ENCODE measurements around the gene DNAJC1.

DNAJC1 gene

DNA sequence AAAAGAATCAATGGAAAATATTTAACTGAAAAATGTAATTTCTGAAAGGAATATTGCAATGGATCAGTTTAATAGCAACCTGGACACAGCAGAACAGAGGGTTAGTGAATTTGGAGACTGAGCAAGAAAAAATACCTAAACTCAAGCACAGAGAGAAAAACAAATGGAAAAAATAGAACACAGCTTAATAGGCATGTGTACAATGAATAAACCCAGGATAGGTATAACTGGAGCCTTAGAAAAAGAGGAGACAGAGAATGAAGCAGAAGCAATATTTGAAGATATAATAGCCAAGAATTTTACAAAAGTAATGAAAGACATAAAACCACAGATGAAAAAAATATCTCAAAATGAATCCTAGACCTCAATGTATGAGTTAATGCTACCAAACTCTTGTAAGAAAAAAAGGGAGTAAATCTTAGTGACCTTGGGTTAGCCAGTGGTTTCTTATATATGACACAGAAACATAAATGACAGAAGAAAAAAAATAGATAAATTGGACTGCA lies 2.9 kb upstream of the DNAJC1 start:
- in situ Hi-C loops (cut with MboI; ENCODE audit: low sequenced_read_pairs), result no loop called here

DNA sequence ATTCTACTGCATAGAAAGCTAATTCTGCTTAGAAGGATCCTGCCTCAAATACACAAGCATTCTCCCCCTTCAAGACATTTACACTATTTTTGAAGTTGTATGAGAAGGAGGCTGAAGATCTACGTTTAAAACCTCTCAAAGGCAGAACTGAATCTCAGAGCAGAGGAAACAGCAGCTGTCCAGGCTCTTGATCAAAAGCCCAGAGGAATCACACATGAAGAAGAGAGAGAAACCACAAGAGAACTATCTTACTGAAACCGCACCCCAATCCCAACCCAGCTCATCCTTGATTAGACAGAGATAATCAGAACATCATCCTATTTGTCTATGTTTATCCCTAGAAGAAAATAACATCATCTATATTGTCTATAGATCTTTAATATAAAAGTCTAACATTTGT lies 2.2 kb upstream of the DNAJC1 start:
- in situ Hi-C loops (cut with MboI; ENCODE audit: low sequenced_read_pairs), result no loop called here

DNA sequence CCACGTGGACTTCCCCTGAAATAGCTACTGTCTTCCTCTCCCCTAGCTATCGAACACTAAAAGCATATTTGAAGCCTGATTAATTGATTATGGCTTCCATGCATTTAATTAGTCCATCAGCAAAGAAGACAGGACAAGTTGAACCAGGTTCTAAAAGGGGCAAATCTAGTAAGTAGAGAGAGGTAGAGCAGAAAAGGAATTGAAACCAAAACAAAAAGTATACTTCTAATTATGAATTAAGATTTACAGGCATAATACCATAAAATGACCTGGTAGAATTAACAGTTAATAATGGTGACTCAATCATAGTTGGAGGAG lies 393 bp upstream of the DNAJC1 start:
- in situ Hi-C loops (cut with MboI; ENCODE audit: low sequenced_read_pairs), result no loop called here

DNA sequence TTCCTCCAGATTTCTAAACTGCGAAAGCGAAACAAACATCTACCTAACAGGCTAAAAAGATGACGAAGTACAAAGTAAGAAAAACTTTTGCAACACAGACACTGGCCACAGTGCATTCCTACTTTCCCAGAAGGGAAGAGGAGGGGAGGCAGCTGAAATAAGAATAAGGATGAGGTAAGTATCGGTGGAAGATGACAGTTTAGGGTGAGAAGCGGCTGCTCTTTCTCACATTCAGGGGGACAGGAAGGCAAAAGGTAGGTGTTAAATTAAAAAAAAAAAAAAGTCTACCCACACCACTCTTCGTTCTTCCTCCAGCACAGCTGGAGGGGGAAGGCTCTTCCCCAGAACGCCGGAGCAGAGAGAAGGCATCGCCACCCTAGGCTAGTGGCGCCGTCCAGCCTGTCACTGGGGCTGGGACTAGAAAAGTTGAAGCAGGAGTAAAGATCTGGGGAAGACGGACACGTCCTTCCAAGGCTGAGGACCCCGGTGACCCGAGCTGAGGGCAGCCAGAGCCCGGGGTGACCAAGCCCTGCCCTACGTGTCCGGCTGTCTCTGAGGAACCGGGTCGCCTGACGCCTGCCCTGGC lies 846 bp downstream of the DNAJC1 start:
- in situ Hi-C loops (cut with MboI; ENCODE audit: low sequenced_read_pairs), result no loop called here

DNA sequence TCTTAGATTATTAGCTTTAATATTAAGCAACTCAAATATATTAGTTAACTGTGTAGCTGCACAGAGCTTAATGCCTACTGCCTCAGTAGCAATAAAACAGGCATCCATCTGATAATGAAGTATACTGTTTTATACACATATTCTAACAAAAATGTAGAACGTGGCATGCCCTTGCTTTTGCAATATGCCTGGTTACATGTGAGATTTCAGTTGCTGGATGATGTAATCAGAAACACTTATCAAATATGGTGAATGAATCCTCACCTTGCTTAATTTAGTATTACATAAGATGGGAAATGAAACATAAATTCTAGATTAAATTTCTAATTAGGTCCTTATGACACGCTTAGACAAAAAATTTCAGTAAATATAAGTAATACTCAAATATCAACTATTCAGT lies 8.0 kb downstream of the DNAJC1 start:
- in situ Hi-C loops (cut with MboI; ENCODE audit: low sequenced_read_pairs), result loop anchor here (10.0 to 25.0 kb wide), 2 partner anchors 592 to 999 kb away; no protein-coding TSS in a partner anchor

DNA sequence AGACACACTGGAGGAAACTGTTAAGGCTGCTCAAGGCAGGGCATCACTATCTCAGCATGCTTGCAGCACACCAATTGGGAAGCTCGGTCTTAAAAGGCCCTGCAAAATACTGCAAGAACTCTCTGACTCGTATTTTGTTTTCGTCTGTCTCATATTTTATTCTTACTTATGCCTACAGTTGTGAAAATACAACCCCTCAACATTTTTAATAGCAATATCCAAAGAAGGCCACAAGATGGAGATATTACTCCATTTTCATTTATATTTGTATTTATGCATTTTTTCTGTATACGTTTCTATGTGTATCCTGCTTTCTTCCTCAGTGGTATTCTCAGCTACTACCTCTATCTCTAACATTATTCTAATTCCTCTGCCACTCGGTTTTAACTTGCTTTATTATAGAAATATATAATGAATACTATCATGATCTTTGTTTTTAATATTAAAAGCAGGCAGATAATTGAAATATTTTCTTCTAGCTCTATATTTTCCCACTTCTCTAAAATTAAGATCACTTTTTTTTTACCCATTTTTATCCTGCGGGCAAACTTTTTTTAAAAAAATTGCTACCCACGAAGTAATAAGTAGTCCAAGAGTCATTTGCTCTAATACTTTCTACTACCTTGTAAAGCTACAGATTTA lies 10.0 kb downstream of the DNAJC1 start:
- in situ Hi-C loops (cut with MboI; ENCODE audit: low sequenced_read_pairs), result loop anchor here (10.0 to 25.0 kb wide), 2 partner anchors 594 to 1001 kb away; no protein-coding TSS in a partner anchor

DNA sequence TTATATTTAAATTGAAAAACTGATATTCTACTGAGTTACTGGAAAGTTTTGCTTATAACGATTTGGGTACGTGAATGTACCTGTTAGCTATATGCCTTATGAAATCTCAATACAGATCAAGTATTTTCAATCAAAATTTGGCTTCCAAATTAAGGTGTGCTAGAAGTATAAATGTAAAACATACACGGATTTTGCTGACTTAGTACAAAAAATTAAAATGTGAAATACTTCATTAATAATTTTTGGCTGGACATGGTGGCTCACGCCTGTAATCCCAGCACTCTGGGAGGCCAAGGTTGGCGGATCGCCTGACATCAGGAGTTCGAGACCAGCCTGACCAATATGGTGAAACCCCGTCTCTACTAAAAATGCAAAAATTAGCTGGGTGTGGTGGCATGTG lies 11.7 kb downstream of the DNAJC1 start:
- in situ Hi-C loops (cut with MboI; ENCODE audit: low sequenced_read_pairs), result loop anchor here (10.0 to 25.0 kb wide), 2 partner anchors 596 to 1003 kb away; no protein-coding TSS in a partner anchor

DNA sequence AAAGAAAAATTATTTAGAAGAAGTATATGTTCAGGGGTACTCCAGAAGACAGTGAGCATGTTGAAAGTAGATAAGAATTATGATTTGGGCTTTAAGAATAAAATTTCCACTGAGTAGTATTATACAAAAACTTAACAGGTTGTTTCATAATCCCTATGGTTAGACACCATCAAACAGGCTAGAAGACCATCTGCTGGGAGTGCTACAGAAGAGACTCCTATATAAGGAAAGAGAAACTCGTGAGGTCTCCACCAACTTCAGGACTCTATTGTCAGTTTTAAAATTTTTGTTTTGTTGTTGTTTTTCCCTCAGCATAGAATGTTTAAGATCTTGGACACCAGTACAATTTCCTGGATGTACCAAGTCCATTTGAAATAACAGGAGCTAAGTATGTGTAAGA lies 13.1 kb downstream of the DNAJC1 start:
- in situ Hi-C loops (cut with MboI; ENCODE audit: low sequenced_read_pairs), result loop anchor here (10.0 to 25.0 kb wide), 2 partner anchors 597 to 1004 kb away; no protein-coding TSS in a partner anchor

DNA sequence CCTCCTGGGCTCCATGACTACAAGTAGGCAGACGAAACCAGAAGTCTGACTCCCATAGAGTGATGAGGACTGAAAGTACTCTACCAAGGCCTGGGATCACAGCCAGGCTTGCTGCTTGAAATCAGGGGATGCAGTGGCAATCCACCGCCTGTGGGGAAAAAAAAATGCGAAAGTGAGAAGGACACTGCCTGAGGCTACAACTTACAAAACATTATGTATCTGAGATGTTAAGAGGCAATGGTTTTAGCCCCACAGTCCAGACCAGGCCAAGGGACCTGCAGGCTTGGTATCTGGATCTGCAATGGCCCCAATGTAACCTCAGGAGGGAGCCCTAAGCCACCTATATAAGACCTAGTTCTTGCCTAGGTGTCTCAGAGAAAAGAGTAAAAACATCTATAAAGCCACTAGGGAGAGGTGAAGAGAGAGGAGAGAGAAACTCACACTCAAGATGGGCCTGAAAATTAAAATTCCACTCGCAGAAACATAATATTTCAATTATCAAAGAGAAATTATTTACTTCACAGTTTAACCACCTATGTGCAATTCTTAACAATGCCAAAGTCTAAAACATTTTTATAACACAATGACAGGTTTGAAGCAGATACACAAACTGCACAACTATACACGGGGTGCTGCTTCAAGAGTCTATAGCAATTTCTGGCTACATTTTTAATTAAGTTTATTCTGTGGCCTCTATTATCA lies 13.9 kb downstream of the DNAJC1 start:
- in situ Hi-C loops (cut with MboI; ENCODE audit: low sequenced_read_pairs), result loop anchor here (10.0 to 25.0 kb wide), 2 partner anchors 598 to 1005 kb away; no protein-coding TSS in a partner anchor

DNA sequence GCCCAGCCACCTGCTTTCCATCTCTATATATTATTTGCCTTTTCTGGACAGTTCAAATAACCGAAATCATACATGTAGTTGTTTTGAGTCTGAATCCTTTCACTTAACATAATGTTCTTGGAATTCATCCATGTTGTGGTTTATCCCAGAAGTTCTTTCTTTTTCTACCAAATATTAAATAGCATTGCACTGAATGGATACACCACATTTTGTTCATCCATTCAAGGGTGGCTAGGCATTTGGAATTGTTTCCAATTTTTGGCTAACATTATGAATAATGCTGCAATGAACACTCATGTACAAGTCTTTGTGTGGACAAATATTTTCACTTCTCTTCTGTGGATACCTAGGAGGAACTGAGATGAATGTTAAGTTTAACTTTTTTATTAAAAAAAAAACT lies 18.0 kb downstream of the DNAJC1 start:
- in situ Hi-C loops (cut with MboI; ENCODE audit: low sequenced_read_pairs), result loop anchor here (25.0 kb wide), 1 partner anchor 602 kb away; no protein-coding TSS in a partner anchor

DNA sequence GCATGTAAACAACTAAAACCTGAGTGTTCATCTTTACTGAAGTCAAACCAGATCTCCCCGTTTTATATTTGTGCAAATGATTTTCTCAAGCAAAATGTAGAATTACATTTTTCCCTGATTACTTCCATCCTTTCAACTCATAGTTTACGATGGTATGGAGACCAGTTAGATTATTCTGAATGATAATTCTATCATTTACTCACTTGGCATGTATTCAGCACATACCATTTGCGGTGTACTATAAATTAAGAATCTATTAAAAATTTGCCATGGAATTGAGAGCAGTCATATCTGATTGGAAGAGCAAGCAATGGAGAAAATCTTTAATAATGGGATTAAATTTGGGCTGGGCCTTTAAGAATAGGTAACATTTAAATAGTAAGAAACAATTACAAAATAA lies 22.4 kb downstream of the DNAJC1 start:
- in situ Hi-C loops (cut with MboI; ENCODE audit: low sequenced_read_pairs), result loop anchor here (25.0 kb wide), 1 partner anchor 606 kb away; no protein-coding TSS in a partner anchor

DNA sequence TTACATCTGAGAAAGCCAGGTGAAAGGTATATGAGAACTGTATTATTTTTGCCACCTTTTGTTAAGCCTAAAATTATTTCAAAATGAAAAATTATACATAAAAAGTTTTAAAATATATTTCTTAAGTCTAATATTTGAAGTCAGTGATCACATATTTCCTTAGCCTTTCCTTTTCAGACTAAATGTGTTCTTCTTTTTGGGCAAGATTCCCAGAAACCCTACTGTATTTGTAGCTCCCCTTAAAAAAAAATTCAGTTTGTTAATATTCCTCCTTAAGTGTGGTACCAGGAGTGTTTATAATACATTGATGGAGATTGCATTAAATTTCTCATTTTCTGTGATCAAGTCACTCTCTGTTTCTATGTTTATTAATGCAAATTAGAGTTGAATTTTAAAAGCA lies 22.8 kb downstream of the DNAJC1 start:
- in situ Hi-C loops (cut with MboI; ENCODE audit: low sequenced_read_pairs), result loop anchor here (25.0 kb wide), 1 partner anchor 607 kb away; no protein-coding TSS in a partner anchor

DNA sequence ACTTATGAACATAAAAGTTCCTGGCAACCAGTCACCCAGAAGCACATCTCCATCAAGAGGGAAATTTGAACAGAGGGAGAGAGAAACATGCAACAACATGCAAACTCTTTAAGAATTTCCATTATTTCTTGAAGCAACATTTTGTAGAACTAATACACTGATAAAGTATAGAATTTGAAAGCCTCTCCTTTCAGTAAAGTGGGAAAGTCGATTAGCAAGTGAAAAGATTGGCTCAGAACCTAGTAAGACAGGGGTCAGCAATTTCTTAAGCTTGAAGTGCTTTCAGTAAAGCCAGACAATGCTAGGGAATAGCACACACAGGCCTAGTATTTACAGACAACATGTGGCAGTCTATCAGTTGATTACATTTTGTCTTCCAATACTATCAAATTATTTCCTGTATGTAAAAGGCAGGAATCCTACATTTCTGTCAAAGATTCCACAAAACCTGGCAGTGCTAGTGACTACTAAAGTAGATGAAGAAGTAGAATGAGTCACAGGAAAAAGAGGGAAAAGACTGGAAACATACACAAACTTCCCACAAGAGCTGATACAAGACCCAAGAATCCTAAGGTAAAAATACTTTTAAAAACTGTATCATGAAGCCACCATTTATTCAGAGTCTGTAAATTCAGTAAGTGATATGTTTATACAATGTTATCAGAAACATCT lies 25.2 kb downstream of the DNAJC1 start:
- in situ Hi-C loops (cut with MboI; ENCODE audit: low sequenced_read_pairs), result loop anchor here (25.0 kb wide), 1 partner anchor 609 kb away; no protein-coding TSS in a partner anchor

DNA sequence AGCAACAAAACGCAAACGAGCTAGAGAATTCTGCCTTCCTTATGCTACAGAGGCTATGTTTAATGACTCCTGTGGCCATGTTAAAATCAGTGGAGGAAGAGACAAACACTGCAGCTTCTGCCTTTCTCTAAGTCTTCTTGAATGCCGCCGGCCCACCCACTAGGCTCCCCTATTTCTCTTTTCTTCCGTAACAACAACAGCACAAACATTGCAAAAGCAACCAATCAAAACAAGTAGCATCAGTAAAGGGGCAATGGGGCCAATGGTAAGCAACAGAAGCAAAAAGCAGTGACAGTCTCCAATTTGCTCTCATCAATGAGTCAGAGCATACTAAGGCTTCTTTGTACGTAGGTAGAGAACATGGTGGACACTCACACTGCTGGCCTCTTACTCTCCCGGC lies 26.8 kb downstream of the DNAJC1 start:
- in situ Hi-C loops (cut with MboI; ENCODE audit: low sequenced_read_pairs), result loop anchor here (25.0 kb wide), 1 partner anchor 611 kb away; no protein-coding TSS in a partner anchor

DNA sequence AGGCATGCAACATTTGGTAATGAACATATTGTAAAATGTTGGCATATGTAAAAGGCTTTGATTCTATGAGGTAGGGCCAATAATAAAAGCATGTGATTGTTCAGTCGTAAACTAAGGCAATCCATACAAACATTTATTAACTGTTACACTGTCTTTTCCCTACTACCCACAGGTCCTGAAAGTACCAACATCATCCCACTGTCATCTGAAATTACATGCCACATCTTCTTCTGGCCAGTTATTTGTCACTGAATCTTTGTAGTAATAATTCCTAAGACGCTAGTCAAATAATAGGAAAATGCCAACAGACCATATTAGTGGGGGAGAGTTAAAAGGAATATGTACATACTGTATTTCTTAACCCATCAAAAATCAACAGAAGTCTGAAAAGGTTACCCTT lies 27.2 kb downstream of the DNAJC1 start:
- in situ Hi-C loops (cut with MboI; ENCODE audit: low sequenced_read_pairs), result loop anchor here (25.0 kb wide), 1 partner anchor 611 kb away; no protein-coding TSS in a partner anchor

DNA sequence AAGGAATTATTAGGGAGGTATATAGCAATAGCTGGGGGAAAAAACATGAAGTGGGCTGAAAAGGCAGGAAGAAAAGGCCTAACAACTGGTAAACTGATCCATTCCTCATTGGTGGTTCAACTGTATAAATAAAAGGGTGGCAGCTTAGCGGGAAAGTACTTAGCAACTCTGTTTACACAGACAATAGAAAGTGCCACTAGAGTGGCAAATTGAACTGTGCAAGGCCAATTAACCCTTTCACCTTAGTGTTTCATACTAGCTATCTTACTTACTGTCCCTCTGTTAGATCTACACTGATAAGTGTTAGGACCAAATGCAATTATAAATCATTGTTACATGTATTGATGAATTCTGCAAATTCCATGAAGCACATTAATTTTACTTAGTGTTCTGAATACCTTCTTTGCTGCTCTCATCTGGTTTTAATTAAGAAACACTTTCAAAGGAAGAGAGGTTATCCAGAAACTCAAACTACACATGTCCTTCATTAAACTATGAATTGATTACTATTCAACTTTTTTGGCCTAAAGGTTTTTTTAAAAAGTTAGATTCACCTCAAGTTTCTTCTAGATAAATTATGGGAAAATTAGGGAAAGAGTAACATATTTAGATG lies 28.0 kb downstream of the DNAJC1 start:
- in situ Hi-C loops (cut with MboI; ENCODE audit: low sequenced_read_pairs), result loop anchor here (25.0 kb wide), 1 partner anchor 612 kb away; no protein-coding TSS in a partner anchor

DNA sequence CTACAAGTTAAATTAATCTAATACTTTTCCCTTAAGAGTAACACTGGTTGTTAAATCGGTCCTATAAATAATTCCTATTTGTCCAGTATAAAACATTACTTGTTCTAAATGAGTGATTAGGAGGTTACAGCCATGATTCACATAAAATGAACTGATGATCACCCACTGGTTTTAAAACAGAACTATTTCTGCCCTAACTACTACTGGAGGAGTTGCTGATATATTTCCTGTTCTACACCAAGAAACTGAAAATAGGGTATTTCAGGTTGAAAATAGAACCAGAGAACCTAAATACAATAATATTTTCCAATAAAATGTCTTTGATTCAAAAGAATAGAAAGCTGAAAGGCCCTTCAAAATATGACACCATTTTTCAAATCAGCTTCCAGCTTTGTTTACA lies 30.9 kb downstream of the DNAJC1 start:
- in situ Hi-C loops (cut with MboI; ENCODE audit: low sequenced_read_pairs), result loop anchor here (25.0 kb wide), 1 partner anchor 485 kb away; no protein-coding TSS in a partner anchor

DNA sequence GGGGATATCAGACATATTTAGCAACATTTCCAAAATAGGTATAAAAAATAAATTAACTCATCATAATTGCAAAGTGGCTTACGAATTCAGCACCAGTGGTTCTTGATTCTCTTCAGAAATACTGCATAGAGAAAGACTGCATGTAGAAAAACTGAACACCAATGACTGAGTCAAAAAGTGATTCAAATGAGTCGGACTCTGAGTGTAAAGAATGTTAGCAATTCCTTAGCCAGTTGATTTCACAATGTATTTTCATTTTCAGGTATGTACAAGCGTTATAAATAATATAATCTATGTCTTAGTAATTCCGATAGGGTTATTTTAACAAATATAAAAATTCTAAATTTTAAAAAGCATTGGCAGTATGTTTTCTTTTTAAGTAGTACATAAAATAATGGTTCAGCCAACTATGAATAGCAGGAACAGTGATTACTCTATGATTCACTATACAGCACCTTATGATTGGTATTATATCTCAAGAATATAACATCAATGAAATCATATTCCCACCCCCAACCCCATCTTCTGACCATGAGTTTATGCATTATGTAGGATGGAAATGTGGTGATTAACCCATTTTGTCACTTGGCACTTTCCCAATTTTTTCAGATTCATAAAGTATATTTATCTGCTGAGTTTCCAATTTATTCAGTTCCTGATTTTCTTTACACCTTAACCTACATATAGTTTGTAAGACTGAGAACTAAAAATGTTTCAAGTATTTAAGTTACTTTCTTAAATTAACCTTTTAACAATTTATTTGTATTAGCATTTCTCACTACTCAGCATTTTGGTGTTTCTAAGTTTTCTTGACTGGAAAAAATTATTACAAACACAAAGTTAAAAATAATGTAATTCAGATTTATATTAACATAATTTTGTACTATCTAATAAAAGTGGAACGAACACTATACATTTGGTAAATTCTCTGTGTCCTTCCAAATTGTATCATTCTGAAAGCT lies 33.9 kb downstream of the DNAJC1 start:
- in situ Hi-C loops (cut with MboI; ENCODE audit: low sequenced_read_pairs), result loop anchor here (25.0 kb wide), 1 partner anchor 482 kb away; no protein-coding TSS in a partner anchor
